ENCODE results near the gene MT4. TPM values are rescaled to one million over a fixed set of nuclear protein-coding genes. Genes with fewer than 3 reads are reported as not detected.

MT4 gene
- total RNA-seq, 2 donors from 2014 or later: not detected

DNA sequence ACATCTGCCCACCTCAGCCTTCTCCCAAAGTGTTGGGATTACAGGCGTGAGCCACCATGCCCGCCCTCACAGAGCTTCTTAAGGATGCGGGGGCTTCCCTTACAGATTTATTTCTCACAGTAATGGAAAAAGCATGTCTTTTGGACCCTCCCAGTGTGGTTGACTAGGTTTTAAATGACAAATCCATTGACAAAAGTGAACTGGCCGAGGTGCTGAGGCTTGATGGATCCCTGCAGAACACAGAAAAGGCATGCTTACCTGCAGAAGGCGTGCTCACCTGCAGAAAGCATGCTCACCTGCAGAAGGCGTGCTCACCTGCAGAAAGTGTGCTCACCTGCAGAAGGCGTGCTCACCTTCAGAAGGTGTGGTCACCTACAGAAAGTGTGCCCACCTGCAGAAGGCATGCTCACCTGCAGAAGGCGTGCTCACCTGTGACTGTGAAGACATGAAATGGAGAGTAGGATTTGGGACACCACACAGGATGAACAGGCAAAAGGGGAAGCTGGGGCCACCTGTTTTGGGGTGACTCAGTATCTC lies 30.0 kb upstream of the MT4 start:
- Histone ChIP-seq H3K4me1 (no peaks in the 10 kb centered on the region), H3K4me3 (no peak overlapping the region), H3K27ac (no peak overlapping the region), H3K27me3 (no peaks in the 10 kb centered on the region), H3K9me3 (no peaks in the 10 kb centered on the region), H3K36me3 (replicated peaks in 1 of 2; ENCODE audit: insufficient read depth in 1 of 2, low read depth in 2 of 2) (no peaks in the 10 kb centered on the region)
- no peak for DNase-seq
- TF ChIP-seq POLR2A (IDR thresholded peaks at IDR 0.05): no peak
- intact Hi-C loops (cut with DNase I): no loop called here
- 79 to 84% methylated on average over 5 to 8 of the region's 8 CpGs for WGBS, 2 donors
- no peak for ATAC-seq

DNA sequence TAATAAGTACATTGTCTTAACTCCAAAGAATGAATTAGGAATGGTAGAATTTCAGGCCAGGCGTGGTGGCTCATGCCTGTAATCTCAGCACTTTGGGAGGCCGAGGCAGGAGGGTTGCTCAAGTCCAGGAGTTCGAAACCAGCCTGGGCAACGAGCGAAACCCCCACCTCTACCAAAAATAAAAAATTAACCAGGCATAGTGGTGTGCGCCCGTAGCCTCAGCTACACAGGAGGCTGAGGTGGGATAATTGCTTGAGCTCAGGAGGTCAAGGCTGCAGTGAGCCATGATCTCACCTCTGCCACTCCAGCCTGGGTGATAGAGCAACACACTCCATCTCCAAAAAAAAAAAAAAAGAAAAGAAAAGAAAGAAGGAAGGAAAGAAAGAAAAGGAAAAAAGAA lies 26.5 kb upstream of the MT4 start:
- H3K4me3 ChIP-seq: no peak overlapping the region
- H3K9me3 ChIP-seq: no peaks in the 10 kb centered on the region
- intact Hi-C loops (cut with DNase I): no loop called here
- H3K36me3 ChIP-seq (replicated peaks in 1 of 2; ENCODE audit: insufficient read depth in 1 of 2, low read depth in 2 of 2): no peaks in the 10 kb centered on the region
- H3K27me3 ChIP-seq: no peaks in the 10 kb centered on the region
- TF ChIP-seq, protein P1, sequence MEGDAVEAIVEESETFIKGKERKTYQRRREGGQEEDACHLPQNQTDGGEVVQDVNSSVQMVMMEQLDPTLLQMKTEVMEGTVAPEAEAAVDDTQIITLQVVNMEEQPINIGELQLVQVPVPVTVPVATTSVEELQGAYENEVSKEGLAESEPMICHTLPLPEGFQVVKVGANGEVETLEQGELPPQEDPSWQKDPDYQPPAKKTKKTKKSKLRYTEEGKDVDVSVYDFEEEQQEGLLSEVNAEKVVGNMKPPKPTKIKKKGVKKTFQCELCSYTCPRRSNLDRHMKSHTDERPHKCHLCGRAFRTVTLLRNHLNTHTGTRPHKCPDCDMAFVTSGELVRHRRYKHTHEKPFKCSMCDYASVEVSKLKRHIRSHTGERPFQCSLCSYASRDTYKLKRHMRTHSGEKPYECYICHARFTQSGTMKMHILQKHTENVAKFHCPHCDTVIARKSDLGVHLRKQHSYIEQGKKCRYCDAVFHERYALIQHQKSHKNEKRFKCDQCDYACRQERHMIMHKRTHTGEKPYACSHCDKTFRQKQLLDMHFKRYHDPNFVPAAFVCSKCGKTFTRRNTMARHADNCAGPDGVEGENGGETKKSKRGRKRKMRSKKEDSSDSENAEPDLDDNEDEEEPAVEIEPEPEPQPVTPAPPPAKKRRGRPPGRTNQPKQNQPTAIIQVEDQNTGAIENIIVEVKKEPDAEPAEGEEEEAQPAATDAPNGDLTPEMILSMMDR (IDR thresholded peaks at IDR 0.05): no peak
- no peak for TF ChIP-seq POLR2A (IDR thresholded peaks at IDR 0.05)
- DNase-seq (no peak), ATAC-seq (no peak)
- no peaks in the 10 kb centered on the region for H3K4me1 ChIP-seq
- no peak overlapping the region for H3K27ac ChIP-seq
- WGBS, 2 donors: 78 to 82% methylated on average over 7 of the region's 7 CpGs

DNA sequence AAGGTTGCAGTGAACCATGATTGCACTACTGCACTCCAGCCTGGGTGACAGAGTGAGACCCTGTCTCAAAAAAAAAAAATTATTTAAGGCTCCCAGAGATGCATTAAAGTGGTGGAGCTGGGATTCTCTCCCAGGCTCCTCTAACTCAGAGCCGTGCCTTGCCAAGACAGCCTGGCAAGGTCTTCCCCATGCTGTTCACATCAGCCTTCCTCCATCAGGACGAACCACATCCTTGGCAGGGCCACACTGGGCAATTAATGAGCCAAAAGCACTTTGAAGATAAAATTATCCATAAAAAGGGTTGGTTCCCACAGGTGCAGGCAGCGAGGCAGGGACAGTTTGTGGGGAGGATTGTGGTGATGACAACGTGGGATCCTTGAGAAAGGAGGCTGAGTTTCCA lies 25.2 kb upstream of the MT4 start:
- DNase-seq: no peak
- intact Hi-C loops (cut with DNase I): no loop called here
- no peak overlapping the region for H3K27ac ChIP-seq

DNA sequence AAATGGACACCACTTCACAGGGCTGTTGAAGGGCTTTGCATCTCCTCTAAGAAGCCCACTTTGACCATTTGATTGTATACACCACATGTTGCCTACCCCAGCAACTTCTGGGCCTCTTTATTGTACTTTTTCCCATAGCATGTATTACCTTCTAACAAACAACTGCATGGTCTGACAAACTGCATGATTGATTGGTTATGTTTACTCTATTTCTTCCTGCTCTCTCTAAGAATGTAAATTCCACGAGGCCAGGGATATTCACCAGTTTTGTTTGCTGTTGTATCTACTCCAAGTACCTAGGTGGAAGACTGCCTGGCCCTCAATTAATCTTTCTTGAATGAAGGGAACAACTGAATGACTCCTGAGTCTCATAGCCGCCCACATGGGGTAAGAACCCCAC lies 22.8 kb upstream of the MT4 start:
- DNase-seq: no peak
- intact Hi-C loops (cut with DNase I): no loop called here

More for the DNA sequence above, 25.2 kb upstream of the MT4 start:
- no peaks in the 10 kb centered on the region for H3K36me3 ChIP-seq (replicated peaks in 1 of 2; ENCODE audit: insufficient read depth in 1 of 2, low read depth in 2 of 2)
- no peaks in the 10 kb centered on the region for H3K27me3 ChIP-seq
- ATAC-seq: no peak
- H3K4me3 ChIP-seq: no peak overlapping the region
- H3K9me3 ChIP-seq: no peaks in the 10 kb centered on the region
- WGBS, 2 donors: 56 to 68% methylated on average over 3 to 4 of the region's 4 CpGs
- no peaks in the 10 kb centered on the region for H3K4me1 ChIP-seq
- TF ChIP-seq POLR2A (IDR thresholded peaks at IDR 0.05): no peak
- TF ChIP-seq, protein P1 (IDR thresholded peaks at IDR 0.05): no peak

DNA sequence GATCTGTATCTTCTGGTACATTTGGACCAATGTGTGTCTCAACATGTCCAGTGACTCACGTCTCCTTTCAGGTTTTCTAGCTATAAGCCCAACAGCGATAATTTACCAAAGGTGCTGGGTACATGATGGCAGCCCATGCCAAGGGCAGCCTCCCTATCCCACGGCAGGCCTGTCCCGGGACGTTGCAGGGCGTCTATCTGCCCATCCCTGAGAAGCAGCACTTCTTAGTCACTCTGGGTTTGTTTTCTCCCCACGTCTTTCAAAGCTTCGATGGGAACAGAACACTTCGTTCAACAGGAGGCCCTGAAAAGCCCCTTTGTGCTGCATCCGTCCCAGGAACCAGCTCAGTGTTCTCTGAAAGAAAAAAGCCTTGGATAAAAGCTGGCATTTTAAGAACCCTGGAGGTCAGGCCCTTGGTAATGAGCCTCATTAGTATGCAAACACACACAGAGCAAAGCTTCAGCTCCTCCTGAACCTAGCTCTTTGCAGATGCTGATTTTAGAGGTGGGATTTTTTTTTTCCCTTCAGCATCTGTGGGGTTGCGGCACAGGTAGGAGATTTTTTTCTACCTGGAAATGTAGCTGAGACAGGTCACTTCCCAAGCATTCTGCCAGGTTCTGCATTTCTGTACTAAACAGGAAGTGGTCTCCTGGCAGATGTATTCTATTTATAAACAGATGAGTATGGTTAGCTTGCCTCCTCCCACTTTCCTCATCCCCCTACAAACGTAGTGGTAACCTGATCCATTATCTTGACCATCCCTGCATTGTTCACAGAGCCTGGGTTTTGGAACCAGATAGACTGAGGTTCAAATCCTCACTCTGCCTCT lies 17.5 kb upstream of the MT4 start:
- H3K4me1 ChIP-seq: peaks cover 6% of the 10 kb centered on the region
- H3K27me3 ChIP-seq: no peaks in the 10 kb centered on the region
- H3K9me3 ChIP-seq: no peaks in the 10 kb centered on the region
- WGBS, 2 donors: 36 to 40% methylated on average over 12 of the region's 12 CpGs
- intact Hi-C loops (cut with DNase I): no loop called here
- no peak for DNase-seq
- H3K4me3 ChIP-seq: no peak overlapping the region
- H3K27ac ChIP-seq: no peak overlapping the region
- TF ChIP-seq, protein P1 (IDR thresholded peaks at IDR 0.05): no peak
- no peak for TF ChIP-seq POLR2A (IDR thresholded peaks at IDR 0.05)
- ATAC-seq: no peak
- no peaks in the 10 kb centered on the region for H3K36me3 ChIP-seq (replicated peaks in 1 of 2; ENCODE audit: insufficient read depth in 1 of 2, low read depth in 2 of 2)

More for the DNA sequence above, 22.8 kb upstream of the MT4 start:
- no peak overlapping the region for H3K27ac ChIP-seq
- H3K4me1 ChIP-seq: no peaks in the 10 kb centered on the region
- ATAC-seq: no peak
- H3K9me3 ChIP-seq: no peaks in the 10 kb centered on the region
- WGBS, 2 donors: 7 to 11% methylated on average over 2 of the region's 2 CpGs
- TF ChIP-seq, protein P1 (IDR thresholded peaks at IDR 0.05): no peak
- no peak for TF ChIP-seq POLR2A (IDR thresholded peaks at IDR 0.05)
- no peak overlapping the region for H3K4me3 ChIP-seq
- H3K27me3 ChIP-seq: no peaks in the 10 kb centered on the region
- no peaks in the 10 kb centered on the region for H3K36me3 ChIP-seq (replicated peaks in 1 of 2; ENCODE audit: insufficient read depth in 1 of 2, low read depth in 2 of 2)

Data from body of pancreas (tissue), 4 donors.